GM18873 (cell line): ENCODE results near the gene B4GALT4.
"Not testable (repeated sequence)": the region's sequence is repeated elsewhere in the genome, so short reads cannot be mapped to it uniquely, and the experiment has no call there.

Experiments
- ATAC-seq: cut with Tn5 transposase; IDR thresholded peaks from one replicate; pipeline ENCODE4 v1.9.1; 2021; ENCODE audit warnings: mild to moderate bottlenecking, moderate library complexity, moderate number of reproducible peaks; ENCODE audit not compliant: unreplicated experiment, low FRiP score

B4GALT4 gene

DNA sequence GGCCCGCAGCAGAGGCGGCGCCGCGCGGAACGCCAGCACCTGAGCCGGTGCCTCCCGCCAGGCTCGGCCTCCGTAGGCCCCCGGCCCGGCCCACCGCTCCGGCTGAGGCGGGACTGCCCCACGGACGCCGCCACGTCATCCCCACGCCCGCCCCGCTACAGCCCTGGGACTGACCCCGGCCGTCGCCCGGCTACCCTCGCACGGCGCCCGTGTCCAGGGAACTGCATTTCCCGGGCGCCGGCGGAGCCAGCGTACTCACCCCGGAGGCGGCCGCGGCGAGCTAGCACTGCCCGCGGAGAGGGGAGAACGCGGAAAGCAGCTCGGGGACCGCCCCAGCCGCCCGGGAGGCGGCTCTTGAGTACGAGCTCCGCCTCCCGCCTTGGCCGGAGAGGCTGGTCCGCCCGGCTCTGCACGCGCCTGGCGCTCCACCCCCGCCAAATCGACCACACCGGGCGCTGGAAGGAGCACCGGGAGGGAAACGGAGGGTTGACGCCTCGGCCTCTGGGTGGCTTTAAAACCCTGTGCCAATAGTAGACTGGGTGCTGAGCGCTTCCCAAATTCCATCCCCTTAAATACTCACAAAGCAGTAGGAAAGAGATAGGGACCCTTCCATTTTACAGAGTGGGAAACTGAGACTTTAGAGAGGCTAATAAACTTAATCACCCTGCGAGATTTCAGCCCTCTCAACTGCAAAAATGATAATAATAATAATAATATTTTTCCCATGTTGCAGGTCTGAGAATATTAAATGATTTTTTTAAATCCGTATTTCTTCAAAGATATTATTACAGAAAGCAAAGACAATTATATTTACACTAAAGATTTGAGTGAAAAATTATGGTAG is at the start of gene B4GALT4:
B4GALT4 (minus strand) TSS at position 288 of the 844 bp plus-strand sequence. CDS start 10,779 bp downstream, outside the sequence.
- peak; percentile 81 for ATAC-seq

- no peak for ATAC-seq
These were observed 48.7 kb upstream of the B4GALT4 start for GRCh38 chr3:119289404-119289770.

GRCh38 chr3:119288669-119289403 is 48.2 kb upstream of the B4GALT4 start:
- ATAC-seq = no peak

DNA sequence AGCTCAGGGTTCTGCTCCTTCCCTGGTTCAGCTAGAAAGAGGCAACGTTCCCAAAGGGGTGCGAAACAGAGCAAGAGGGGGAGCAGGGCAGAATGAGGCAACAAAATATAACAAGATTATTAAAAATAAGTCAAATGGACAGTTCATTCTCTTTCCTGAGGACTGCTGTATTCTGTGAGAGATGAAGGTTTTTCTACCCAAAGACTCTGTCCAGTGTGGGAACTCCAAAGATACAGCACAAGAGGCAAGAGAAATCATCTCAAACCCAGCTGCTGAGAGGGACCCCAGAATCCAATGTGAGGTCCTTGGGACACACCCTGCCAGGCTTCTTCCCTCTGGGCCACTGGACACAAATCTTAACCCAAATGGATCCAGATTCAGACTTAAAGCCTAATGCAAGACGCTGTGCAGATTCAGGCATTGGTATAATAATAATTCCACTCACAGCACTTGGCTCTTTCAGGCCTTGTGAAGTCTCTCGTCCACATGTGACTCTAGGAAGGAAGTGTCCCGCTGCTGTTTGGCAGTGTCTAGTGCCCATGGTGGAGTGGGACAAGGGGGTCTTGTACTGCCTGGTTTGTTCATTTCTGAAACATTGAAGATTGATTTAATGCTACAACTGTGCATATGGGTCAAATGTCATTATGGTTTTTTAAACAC is 39.0 kb upstream of the B4GALT4 start:
- no peak for ATAC-seq

DNA sequence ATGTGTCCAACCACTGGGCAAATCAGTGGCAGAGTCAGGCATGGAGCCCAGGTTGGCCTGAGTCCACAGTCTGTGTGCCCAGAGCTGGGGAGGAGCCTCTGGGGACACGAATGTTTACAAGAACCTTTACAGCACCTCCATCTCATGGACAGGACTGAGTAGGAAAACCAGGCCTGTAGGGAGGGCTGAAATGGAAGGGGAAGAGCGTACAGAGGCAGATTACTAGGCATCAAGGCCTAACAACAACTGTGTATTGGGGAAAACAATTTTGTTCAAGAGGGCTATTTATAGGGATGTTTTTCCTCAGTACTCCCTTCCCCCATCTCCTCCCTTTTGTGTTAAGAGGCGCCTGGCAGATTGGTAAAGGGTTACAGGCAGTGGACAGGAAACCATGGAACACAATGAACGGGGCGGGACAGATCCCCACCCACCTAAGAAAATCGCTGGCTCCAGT is 38.5 kb upstream of the B4GALT4 start:
- no peak for ATAC-seq

DNA sequence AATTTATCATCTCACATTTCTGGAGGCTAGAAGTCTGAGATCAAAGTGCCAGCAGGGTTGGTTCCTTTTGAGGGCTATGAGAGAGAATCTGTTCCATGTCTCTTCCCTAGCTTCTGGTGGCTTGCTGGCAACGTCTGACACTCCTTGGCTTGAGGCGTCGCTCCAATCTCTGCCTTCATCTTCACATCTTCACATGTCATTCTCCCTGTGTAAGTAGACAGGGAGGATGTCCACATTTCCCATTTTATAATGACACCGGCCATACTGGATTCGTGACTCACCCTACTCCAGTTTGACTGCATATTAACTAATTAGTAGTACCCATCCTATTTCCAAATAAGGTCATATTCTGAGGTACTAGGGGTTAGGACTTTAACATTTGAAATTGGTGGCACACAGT is 36.0 kb upstream of the B4GALT4 start:
- ATAC-seq = no peak

DNA sequence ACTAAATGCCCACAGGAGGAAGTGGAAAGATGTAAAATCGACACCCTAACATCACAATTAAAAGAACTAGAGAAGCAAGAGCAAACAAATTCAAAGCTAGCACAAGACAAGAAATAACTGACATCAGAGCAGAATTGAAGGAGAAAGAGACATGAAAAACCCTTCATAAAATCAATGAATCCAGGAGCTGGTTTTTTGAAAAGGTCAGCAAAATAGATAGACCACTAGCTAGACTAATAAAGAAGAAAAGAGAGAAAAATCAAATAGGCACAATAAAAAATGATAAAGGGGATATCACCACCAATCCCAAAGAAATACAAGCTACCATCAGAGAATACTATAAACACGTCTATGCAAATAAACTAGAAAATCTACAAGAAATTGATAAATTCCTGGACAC is 29.5 kb upstream of the B4GALT4 start:
- not testable (repeated sequence) for ATAC-seq

DNA sequence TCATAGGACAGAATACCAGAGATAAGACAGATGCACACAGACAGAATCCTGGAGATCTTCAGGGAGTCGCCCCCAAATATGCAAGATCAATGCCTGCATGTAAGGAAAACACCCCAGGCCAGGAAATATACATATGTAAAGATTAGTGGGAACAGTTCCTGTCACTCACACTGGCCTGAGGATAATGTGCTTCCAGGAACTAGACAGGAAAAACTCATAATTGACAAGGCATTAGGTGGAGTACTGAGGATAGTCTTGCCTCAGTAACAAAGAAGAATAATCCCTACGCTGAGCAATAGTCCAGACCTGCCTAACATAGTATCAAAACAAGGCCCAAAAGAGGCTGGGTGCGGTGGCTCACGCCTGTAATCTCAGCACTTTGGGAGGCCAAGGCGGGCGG is 20.4 kb upstream of the B4GALT4 start:
- no peak for ATAC-seq

GRCh38 chr3:119259821-119260220 is 19.1 kb upstream of the B4GALT4 start:
- no peak for ATAC-seq

GRCh38 chr3:119258915-119259314 is 18.2 kb upstream of the B4GALT4 start:
- peak; percentile 73 for ATAC-seq

- ATAC-seq = peak; percentile 62
These were observed 17.2 kb upstream of the B4GALT4 start for GRCh38 chr3:119257654-119258410.

- ATAC-seq = no peak
These were observed 16.4 kb upstream of the B4GALT4 start for GRCh38 chr3:119257111-119257510.

DNA sequence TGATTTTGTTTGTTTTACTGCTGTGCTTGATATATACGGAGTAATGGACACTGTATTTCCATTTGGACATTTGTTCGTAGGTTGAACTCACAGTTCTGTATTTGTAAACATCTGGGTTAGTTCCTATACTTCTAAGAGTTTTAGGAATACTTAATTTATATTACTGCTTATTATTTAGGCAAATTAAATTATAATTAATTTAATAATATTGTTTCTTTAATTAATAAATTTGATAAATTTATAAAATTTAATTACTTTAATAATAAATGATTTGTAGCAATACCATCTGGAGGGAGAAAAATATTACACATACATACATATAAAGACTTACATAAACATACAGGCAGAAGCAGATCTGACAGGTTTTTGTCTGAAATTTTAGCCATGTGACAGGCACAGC is 14.5 kb upstream of the B4GALT4 start:
- ATAC-seq = no peak

DNA sequence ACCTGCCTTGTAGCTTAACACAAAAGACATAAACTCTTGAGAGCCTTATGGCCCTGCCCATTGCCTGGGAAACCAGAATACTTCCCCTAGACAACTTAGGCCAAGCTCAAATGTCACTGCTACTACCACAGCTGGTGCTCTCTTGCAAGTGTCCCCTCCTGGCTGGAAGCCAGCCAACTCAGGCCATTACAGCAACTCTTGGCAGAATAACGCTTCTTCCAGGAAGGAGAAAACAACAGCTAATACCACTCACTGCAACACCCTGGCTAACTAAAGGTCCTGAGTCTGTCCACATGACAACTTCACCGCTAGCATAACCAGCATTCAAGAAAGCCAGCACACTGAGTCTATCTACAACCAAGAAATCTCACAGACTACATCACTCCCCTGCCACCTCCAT is 5.1 kb upstream of the B4GALT4 start:
- ATAC-seq = no peak

DNA sequence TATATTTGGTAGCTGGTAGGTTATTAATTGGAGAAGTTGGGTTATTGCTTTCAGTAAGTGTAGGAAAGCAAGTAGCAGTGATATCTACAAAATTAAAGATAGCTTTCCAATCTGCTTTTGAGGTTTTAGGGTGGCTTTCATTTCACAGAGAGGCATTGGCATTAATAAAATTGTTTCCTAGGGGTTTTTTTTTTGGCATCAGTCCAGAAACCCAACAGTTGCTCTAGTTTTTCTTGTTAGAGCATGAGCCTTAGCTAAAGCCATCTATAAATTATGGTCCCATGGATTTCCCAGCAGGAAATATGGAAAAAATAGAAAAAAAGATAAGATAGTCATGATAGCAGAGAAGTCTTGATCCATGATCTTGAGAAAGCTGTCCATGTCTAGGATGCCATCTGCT is 3.0 kb upstream of the B4GALT4 start:
- no peak for ATAC-seq

GRCh38 chr3:119243058-119243529 is 2.4 kb upstream of the B4GALT4 start:
- ATAC-seq = not testable (repeated sequence)

DNA sequence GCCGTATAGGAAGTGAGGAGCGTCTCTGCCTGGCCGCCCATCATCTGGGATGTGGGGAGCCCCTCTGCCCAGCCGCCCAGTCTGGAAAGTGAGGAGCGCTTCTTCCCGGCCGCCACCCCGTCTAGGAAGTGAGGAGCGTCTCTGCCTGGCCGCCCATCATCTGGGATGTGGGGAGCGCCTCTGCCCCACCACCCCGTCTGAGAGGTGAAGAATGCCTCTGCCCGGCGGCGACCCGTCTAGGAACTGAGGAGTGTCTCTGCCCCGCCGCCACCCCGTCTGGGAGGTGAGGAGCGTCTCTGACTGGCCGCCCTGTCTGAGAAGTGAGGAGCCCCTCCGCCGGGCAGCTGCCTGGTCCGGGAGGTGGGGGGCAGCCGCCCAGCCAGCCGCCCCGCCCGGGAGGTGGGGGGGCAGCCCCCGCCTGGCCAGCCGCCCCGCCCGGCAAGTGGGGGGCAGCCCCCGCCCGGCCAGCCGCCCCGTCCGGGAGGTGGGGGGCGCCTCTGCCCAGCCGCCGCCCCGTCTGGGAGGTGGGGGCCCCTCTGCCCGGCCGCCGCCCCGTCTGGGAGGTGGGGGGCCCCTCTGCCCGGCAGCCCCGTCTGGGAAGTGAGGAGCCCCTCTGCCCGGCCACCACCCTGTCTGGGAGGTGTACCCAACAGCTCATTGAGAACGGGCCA is 1.8 kb upstream of the B4GALT4 start:
- not testable (repeated sequence) for ATAC-seq

DNA sequence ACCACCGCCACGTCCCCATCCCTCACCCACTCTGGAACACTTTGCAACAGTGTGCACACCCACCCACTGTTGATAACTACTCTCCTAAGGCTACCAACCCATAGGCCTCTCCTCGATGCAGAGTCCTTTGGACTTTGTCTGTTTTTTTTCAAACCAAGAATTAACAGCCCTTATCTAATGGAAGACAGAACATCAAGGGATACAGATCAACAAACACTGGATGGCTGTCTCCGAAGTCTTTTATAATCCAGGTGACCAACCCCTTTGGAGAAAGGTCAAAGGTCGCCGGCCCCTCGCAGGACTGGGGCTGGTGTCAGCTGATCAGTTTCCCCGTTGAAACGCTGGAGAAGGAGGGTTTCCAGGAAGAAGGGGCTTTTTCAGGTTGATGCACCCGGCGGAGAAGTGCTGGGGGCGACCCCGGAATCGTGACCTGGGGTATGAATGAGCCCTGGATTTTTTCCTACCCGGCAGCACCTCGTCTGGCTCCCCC is 532 bp downstream of the B4GALT4 start:
- peak; percentile 13 for ATAC-seq

GRCh38 chr3:119239206-119239820 is 1.4 kb downstream of the B4GALT4 start:
- ATAC-seq = no peak
